HG03354 (cell line): ENCODE results near the gene KRT40.

Source experiments
- ATAC-seq: cut with Tn5 transposase; IDR thresholded peaks from one replicate; pipeline ENCODE4 v1.9.1; 2021; ENCODE audit warnings: mild to moderate bottlenecking; ENCODE audit not compliant: unreplicated experiment, poor library complexity, severe bottlenecking

Gene KRT40

GRCh38 chr17:40984226-40984625, at the start of gene KRT40:
Gene KRT40 (minus strand): TSS chr17:40984326. CDS start chr17:40984273, 53 bp downstream.
- ATAC-seq = no peak

- no peak for ATAC-seq
Measured at GRCh38 chr17:41029633-41030245, 45.6 kb upstream of the KRT40 start, which contains the start of gene KRTAP1-4. Gene KRTAP1-4 (minus strand): TSS chr17:41030195. CDS start chr17:41030078, 117 bp downstream.

- no peak for ATAC-seq
Measured at GRCh38 chr17:41026715-41027471, 42.8 kb upstream of the KRT40 start, which contains the start of gene KRTAP1-5. Gene KRTAP1-5 (minus strand): TSS chr17:41027208. CDS start chr17:41027155, 53 bp downstream.

GRCh38 chr17:41024697-41025096, 40.6 kb upstream of the KRT40 start:
- ATAC-seq = no peak

GRCh38 chr17:41020336-41020735, 36.2 kb upstream of the KRT40 start:
- ATAC-seq = no peak

GRCh38 chr17:41019415-41019814, 35.3 kb upstream of the KRT40 start:
- ATAC-seq = no peak

GRCh38 chr17:41018541-41018940, 34.4 kb upstream of the KRT40 start:
- ATAC-seq = no peak

- ATAC-seq = no peak
Measured at GRCh38 chr17:41016578-41017215, 32.6 kb upstream of the KRT40 start.

- no peak for ATAC-seq
Measured at GRCh38 chr17:41015454-41015853, 31.3 kb upstream of the KRT40 start.

GRCh38 chr17:41013606-41014005, 29.5 kb upstream of the KRT40 start:
- no peak for ATAC-seq

- ATAC-seq = no peak
Measured at GRCh38 chr17:41013181-41013580, 29.1 kb upstream of the KRT40 start.

GRCh38 chr17:41012326-41013120, 28.4 kb upstream of the KRT40 start:
- ATAC-seq = no peak

- ATAC-seq = no peak
Measured at GRCh38 chr17:41010441-41010840, 26.3 kb upstream of the KRT40 start.

GRCh38 chr17:41009936-41010335, 25.8 kb upstream of the KRT40 start:
- no peak for ATAC-seq

GRCh38 chr17:41009301-41009760, 25.2 kb upstream of the KRT40 start:
- ATAC-seq = no peak

GRCh38 chr17:41008811-41009210, 24.7 kb upstream of the KRT40 start, which contains the start of gene KRTAP3-1:
Gene KRTAP3-1 (minus strand): TSS chr17:41009128. CDS start chr17:41009074, 54 bp downstream.
- ATAC-seq = no peak

GRCh38 chr17:41004397-41004796, 20.3 kb upstream of the KRT40 start:
- no peak for ATAC-seq

- no peak for ATAC-seq
Measured at GRCh38 chr17:41003926-41004325, 19.8 kb upstream of the KRT40 start.

- no peak for ATAC-seq
Measured at GRCh38 chr17:41002814-41003213, 18.7 kb upstream of the KRT40 start.

- ATAC-seq = no peak
Measured at GRCh38 chr17:41001795-41002194, 17.7 kb upstream of the KRT40 start.
